GM19324 (cell line): Measurements from ENCODE around the gene RNU5B-1.
"Not testable (repeated sequence)": the region's sequence is repeated elsewhere in the genome, so short reads cannot be mapped to it uniquely, and the experiment has no call there.

Experiments used
- ATAC-seq: cut with Tn5 transposase; IDR thresholded peaks from one replicate; pipeline ENCODE4 v1.9.1; 2021; ENCODE audit warnings: mild to moderate bottlenecking, moderate library complexity; ENCODE audit not compliant: unreplicated experiment, low FRiP score

RNU5B-1 gene

GRCh38 chr15:65304381-65305149 is at the start of gene RNU5B-1:
Gene RNU5B-1, plus strand, starts transcription at chr15:65304677.
- ATAC-seq = peak; percentile 63

GRCh38 chr15:65254758-65255157 is 49.7 kb upstream of the RNU5B-1 start:
- ATAC-seq = no peak

DNA sequence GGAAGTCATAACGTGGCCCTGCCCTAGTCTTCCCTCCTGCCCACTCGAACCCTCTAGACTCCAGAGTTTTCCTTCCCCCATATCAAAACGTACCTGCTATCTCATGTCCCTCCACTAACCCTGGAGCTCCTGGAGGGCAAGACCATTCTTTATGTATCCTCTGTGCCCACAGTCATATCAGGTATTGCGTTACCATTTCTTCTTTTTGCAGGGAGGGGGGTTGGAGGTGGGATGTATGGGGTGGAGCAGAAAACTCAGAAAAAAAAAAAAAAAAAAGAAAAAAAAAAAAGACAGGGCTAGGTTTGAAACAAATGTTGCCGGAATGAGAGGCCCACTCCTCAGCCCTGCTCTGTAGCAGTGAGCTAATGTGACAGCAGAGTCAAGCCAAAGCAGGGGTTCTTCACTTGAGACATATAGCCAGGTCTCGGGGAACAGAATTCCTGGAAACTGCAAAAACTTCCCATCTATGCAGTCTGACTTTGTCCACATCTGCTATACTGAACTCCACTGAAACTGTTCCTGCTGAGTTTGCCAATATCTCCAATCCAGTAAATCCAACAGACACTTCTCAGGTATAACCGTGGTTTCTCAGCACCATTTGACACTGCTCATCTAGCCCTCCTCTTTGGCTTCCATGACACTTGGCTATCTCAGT is 48.9 kb upstream of the RNU5B-1 start:
- no peak for ATAC-seq

DNA sequence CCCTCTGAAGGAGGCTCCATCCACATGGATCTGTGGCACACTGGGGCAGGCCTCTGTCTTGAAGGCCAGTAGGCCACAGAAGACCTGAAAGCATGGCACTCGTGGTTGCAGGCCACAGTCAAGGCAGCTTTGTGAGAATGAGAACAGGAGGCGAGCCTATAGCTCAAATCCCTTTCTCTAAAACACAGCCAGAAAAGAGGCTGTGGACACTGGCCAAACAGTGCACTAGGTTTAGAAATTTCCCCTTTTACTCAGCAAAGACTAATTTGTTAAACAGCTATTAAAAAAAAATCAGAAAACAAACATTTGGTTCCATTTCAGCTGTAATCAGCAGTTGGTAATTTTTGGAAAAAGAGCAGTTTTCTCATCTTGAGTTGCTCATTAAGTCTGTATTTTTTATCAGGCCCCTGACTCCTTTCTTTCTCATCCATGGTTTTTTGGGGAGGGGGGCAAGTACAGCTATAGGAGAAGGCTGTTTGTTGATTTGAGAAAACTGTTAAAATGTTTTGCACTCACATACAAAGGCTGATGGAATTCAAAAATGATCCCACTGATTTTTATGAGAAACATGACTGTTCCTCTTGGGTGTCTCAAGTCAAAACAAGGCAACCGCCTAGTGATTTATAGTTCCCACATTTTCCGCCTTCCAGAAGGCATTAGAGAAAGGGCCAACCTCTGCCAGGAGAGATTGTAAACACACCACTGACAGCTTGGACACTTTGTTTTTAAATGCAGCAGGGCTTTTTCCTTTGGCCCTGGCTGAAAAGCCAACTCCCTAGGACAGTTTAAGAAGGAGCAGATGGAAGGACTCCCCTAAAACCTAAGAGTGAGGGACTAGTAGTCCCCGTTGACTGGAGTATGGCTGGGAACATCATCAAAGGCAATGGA is 45.9 kb upstream of the RNU5B-1 start:
- ATAC-seq = no peak

GRCh38 chr15:65259367-65259797 is 45.1 kb upstream of the RNU5B-1 start:
- no peak for ATAC-seq

GRCh38 chr15:65260968-65261367 is 43.5 kb upstream of the RNU5B-1 start:
- no peak for ATAC-seq

DNA sequence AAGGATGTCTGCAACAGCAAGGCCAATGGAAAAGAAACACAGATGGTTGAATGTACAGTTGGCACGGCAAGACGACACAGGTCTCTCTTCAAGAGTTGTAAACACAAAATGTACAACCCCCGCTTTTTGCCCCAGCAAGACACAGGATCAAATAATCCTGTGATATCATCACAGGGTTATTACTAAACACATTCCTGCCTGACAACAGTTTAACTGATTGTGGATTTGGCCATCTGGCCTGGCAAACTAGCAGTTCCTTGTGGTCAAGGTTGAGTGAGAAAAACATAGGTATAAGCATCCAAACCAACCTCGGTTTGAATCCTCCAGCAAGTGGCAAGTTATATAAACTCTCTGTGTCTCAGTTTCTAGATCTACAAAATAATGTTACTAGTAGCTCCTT is 41.2 kb upstream of the RNU5B-1 start:
- ATAC-seq = no peak

- no peak for ATAC-seq
Measured at GRCh38 chr15:65264863-65265430, 39.5 kb upstream of the RNU5B-1 start.

- ATAC-seq = no peak
Measured at GRCh38 chr15:65266469-65266868, 38.0 kb upstream of the RNU5B-1 start.

DNA sequence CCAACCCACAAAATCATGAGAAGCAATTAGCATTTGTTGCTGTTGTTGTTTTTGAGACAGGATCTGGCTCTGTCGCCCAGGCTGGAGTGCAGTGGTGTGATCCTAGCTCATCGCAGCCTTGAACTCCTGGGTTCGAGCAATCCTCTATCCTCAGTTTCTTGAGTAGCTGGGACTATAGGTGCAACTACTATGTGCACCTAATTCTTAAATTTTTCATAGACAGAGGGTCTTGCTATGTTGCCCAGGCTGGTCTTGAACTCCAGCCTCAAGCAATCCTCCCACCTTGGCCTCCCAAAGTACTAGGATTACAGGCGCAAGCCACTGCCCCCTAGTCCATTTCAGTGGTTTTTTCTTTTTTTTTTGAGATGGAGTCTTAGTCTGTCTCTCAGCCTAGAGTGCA is 36.1 kb upstream of the RNU5B-1 start:
- ATAC-seq = no peak

GRCh38 chr15:65270811-65271545 is 33.5 kb upstream of the RNU5B-1 start:
- ATAC-seq = not testable (repeated sequence)

- no peak for ATAC-seq
Measured at GRCh38 chr15:65275104-65275727, 29.3 kb upstream of the RNU5B-1 start.

DNA sequence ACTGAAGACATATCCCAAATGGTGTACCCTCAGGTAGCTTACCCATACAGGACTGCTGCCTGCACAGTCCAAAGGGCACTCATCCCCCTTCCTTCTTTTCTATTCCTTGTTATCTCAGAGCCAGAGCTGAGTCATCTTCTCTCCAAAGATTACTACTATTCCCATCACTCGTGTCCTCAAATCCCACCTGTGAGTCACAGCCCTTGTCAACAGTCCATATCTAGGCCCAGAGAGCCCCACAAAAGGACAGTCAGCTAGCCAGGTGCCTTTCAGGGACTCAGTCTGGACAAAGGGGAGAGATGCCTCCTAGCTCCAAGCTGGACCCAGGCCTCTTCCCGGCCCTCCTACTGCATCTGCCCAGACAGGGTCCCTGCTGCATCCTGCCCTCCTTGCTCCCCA is 28.8 kb upstream of the RNU5B-1 start:
- ATAC-seq = no peak

GRCh38 chr15:65277015-65277414 is 27.5 kb upstream of the RNU5B-1 start:
- no peak for ATAC-seq

DNA sequence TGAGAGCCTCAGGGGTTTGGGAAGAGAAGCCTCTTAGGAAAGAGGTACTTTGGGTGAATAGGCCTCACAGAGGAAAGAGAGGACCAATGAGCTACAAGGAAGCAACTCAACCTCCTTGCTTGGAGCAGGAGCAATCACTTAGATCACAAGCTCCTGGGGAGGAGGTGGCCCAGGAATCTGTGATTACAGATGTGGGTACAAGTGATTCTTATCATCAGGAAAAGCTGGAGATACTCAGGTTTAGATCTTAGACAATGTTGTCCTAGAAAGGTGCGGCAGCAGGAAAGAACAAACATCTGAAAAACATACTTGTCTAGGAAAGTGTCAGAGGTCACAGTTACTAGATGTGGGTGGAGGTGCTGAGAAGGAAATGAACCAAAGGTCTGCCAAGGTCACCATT is 26.0 kb upstream of the RNU5B-1 start:
- no peak for ATAC-seq

- ATAC-seq = no peak
Measured at GRCh38 chr15:65285291-65286068, 19.0 kb upstream of the RNU5B-1 start.

DNA sequence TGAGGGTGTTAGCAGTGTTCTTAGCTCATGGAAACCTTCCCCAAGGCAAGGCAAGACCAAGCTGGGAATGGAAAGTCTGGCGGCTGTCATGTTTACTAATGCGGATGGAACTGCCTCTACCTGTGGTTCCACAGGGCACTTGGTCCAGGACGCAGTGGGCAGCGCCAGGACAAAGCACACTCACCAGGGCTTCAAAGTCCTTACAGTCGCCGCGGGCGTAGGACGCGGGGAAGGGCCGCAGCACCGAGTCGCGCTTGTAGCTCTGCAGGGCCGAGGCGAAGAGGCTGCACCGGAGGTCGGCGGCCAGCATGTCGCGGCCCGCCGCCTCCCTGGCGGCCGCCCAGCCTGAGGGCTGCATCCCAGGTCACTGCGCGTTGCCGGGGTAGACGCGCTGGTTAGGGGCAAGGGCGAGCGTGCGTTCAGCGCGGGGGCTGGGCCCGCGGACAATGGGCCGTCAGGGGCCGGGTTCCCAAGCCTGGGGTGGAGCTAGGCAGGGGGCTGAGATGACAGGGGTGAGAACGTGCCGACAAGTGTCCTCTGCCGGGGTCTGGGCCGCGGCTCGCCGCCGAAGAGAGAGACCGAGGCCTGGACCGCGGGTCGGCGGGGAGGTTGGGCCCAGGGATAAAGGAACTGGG is 18.3 kb upstream of the RNU5B-1 start:
- ATAC-seq = peak; percentile 31

- ATAC-seq = peak; percentile 90
Measured at GRCh38 chr15:65286704-65287519, 17.6 kb upstream of the RNU5B-1 start, which contains the start of gene PARP16. Gene PARP16, minus strand, starts transcription at chr15:65286883. Its CDS starts 457 bp downstream, at chr15:65286426.
